Activated CD4-positive, alpha-beta T cell treated with anti-CD3 and anti-CD28 coated beads, Interleukin-10, Interleukin-2, amounts not matched to agents 100 ng/mL and 50 ng/mL, durations not matched to agents 16 hours and 8 hours (primary cell): Measurements from ENCODE around the gene ARSK.

Source experiments
- DNase-seq: peaks from one replicate; pipeline ENCODE4 v3.0.0-alpha.2; 2020

The ARSK gene, protein sequence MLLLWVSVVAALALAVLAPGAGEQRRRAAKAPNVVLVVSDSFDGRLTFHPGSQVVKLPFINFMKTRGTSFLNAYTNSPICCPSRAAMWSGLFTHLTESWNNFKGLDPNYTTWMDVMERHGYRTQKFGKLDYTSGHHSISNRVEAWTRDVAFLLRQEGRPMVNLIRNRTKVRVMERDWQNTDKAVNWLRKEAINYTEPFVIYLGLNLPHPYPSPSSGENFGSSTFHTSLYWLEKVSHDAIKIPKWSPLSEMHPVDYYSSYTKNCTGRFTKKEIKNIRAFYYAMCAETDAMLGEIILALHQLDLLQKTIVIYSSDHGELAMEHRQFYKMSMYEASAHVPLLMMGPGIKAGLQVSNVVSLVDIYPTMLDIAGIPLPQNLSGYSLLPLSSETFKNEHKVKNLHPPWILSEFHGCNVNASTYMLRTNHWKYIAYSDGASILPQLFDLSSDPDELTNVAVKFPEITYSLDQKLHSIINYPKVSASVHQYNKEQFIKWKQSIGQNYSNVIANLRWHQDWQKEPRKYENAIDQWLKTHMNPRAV

DNA sequence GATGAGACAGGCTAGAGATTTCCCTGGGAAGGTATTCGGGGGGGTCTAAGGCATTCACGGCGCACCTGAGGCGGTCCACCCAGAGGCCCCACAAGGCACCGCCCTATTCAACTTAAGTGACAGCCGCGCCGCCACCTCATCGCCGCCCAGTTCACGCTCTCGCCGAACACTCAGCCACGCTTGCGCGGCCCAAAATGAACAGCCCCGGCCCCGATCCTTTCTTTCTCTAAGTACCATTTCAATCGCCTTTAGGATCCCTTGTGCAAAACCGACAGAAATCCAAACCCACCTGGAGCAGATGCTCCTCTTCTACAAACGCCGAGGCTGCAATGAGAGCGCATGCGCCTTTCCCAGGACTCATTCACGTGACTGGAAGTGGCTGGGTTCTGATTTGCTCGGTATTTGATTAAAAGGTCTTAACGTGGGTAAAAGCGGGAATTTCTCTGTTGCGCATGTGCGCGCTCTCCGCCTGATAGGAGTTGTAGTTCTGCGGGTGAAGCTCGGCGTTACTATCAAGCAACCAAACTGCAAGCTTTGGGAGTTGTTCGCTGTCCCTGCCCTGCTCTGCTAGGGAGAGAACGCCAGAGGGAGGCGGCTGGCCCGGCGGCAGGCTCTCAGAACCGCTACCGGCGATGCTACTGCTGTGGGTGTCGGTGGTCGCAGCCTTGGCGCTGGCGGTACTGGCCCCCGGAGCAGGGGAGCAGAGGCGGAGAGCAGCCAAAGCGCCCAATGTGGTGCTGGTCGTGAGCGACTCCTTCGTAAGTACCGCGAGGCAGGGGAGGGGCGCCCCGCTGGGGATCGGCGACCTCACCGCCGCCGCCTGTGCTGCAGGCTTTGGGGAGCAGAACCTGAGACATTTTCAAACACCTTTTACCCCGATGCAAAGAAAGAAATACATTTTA lies at the start of gene ARSK, which contains the start of gene SKIC3:
Gene ARSK, plus strand, starts transcription at position 455 of the 902 bp plus-strand sequence. Its CDS starts 178 bp downstream, at position 633.
Gene SKIC3, minus strand, starts transcription at position 331 of the 902 bp plus-strand sequence. CDS start 7,827 bp downstream, outside the sequence.
- peak; percentile 97 for DNase-seq

DNA sequence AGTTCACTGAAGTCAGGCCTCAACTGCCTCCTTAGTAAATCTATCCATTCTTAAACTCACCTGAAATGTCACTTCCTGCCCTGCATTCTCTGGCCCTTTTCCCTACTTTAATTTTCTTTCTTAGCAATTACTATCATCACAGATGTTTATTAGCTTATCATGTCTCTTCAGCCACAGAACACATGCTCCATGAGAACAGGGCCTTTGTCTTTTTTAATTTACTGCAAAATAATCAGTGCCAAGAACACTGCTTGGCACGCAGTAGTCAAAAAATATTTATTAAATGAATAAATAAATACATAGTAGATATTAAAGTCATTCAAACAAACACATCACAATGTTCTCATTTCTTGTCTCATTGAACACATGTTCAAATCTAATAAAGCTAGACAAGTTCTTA lies 46.4 kb upstream of the ARSK start:
- DNase-seq, result no peak

DNA sequence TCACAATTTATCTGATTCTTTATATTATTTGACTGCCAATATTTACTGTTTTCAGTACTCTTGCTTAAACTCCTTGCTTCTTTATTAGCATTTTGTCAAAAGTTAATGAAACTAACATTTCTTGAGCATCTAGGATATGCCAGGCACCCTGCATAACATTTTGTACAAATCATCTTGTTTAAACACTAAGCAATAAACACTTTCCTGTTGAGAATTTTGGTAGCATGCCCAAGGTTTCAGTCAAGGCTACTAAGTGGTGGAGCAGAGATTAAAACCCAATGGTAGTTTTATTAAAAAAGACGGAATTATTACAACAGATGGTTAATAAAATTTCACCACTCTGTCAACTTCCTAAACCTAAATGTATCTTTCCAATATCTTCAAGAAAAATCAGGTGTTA lies 43.3 kb upstream of the ARSK start:
- DNase-seq, result no peak

DNA sequence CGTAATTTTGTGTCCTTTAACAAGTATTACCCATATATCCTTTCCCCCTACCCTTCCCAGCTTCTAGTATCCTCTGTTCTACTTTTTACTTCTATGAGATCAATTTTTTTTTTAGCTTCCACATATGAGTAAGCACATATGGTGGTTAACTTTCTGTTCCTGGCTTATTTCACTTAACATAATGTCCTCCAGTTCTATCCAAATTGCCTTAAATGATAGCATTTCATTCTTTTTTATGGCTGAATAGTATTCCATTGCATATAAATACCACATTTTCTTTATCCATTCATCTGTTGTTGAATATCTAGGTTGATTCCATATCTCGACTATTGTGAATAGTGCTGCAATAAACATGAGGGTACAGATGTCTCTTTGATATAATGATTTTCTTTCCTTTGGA lies 36.5 kb upstream of the ARSK start:
- no peak for DNase-seq

DNA sequence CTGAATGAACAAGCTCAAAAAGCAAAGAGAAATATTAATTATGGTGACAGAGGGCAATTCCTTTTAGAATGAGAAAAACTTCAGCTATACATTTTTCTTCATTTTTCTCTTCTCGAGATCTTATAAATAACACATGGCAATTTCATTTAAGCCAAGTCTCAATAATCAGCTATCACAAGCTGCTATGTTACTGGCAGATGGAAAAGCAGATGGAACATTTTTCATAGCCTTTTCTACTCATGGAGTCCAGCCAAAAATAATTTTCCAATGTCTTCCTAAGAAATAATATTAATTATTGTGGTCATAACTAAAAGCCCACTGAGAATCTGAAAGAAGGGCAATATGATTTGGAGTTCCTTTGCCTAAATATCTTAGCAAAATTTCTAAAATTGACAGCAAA lies 35.8 kb upstream of the ARSK start:
- DNase-seq, result no peak

DNA sequence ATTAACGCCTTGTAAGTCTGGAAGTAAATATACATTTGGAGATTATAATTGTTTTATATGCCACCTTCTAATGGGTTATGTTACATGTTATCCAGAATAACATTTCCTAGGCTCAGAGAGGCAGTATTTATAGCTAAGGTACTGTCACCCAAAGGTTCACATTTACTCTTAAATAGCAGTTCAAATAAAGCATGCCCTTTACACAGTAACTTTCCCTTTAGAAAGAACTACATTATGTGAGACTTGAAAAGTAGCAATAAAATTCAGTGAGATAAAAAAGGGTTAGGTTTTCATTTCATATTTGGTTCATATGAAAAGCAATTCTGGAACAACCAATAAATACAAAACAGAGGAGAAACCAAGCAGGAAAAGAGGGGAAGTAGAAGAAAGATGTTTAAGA lies 35.2 kb upstream of the ARSK start:
- DNase-seq, result no peak

DNA sequence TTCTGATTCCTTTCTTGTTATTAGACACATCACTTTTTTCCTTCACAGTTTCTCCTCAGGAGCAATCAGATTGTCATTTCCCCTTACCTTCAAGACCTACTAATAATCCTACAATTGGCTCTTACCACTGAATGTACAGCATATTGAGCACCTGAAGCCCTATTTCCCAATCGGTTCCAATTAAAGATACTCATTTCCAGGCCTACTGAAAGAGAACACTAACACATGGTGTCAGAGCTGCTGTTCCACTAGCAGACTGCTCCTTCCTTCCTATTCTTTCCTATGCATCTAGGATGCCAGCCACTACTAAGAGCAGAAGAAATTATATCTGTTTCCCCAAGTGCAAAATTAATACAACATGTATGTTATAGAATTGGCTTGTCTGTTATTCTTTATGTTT lies 34.7 kb upstream of the ARSK start:
- DNase-seq, result no peak

DNA sequence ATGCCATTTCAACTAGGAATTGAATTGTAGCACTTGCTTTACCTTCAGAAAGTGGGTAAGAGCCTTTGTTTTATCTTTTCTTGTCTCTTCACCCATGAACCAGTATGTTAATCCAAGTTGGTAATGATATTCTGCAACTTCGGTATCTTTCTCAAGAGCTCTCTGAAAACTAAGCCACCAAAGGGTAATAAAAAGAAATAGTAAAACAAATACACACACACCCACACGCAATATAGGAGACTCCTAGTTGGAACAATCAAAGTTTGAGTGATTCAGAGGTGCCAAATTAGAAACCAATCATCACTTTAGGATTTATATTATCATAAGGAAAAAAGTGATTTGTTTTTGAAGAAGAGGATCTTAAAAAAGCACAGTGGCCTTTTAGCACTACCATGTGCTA lies 30.5 kb upstream of the ARSK start:
- DNase-seq, result no peak

DNA sequence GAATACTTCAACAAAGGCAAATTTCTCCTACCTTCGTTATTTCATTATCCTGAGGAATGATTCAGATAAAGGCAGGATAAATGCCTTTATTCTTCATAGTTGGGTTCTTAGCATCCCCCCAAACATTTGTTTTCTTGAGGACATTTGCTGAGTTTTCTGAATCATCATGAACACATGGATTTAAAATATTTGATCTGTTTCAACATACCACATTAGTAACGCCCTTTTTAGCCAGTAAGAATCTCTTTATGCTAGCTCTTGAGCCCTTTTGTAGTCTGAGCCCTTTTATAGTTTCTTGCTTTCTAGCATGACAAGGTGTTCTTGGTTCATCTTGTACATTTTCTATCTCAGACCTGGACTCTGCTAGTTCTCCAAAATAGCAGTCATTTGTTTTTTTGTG lies 28.0 kb upstream of the ARSK start:
- DNase-seq, result no peak

DNA sequence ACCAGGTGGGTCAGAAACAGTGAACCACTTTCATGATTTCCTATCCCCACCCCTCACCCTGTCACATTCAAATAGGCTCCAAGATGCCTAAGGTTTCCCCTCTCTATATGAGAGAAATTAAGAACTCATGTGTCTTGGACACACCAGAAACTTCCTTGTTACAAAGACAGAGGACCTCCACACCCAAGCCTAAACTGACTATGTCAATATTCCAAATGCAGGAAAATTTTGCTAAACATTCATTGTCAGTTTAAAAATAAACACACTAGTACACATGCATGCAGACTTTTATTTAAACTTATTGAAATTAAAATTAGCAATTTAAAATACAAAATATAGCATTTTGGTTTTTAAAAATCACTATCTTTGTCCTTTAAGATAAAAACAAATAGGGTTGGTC lies 26.3 kb upstream of the ARSK start:
- DNase-seq, result no peak

DNA sequence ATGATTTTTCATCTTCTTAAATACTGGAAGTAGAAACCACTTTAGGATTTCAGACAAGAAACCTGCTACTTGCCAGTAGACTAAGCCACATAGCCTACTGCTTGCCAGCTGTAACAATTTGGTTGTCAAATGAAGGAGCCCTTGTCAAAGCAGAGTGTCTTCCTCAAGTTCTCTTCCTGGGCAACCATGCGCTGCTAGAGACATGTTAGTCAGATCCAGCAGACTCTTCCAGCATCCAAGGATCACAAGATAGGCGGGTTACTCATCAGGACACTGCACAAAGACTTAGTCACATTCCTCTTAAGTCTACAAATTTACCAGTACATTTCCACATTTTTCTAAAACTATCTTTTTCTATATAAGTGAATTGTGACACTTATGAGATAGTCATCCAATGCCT lies 24.5 kb upstream of the ARSK start:
- DNase-seq, result no peak

DNA sequence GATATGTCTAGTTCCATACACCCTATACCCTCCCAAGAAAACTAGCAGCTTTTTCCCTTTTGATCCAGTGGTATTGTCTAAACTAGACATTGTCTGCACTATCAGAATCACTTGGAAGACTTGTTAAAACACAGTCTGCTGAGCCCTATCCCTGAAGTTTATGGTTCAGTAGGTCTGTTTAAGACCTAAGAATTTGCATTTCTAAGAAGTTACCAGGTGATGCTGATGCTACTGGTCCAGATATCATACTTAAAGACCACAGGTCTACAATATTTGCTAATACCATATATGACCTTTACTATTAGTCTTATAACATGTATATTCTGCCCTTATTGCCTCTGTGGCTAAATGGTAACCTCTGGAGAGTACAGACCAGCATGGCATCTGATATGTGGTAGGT lies 23.4 kb upstream of the ARSK start:
- DNase-seq, result no peak

DNA sequence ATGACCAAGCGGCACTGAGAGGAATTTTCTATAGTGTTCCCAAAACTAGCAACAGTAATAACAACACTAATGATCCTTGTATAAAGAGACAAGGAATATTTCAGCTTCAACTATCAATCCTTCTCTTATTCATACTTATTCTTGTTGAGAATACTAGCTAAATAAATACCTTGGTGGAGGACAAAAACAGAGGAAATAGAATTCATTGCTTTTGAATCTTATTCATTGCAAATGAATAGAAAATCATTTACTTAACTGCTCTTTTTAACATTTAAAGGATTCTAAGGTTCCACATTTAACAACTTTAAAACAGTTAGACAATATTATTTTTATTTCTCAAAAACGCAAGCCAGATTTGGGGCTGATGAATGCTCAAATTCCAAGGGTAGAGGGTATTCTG lies 22.5 kb upstream of the ARSK start:
- no peak for DNase-seq

DNA sequence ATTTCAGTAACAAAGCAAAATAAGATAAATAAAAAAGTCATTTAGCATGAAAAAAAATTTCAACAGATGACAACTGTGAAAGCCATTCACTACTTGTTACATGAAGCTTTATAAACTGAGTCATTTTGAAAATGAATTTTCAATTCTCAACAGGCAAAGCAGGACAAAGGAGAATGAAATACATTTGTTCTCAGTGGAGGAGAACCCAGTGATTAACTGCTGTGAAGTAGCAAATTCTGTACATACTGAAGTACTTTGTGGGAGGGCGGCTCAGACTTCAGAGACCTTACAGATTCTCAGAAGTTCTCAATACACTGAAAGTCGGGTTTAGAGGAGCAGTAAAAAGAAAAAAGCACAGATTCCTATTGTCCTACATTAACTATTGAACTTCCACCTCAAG lies 21.8 kb upstream of the ARSK start:
- peak; percentile 17 for DNase-seq

DNA sequence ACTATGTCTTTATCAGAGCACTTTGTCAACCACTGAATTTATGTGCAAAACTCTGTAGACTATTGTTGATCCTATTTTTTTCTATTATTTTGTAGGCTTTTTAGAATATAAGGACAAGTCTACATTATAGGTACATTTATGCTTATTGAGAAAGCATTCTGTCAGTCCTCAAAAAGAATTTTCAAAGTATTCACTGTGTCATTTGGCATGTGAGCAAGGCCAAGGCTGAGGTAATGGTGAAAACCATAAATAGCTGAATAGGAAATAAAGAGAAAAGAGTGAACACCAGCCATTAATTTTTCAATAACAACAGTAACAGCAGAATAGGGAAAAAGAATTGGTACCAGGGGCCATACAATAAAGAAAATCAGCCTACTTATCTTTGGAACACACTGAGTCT lies 21.1 kb upstream of the ARSK start:
- DNase-seq, result no peak

DNA sequence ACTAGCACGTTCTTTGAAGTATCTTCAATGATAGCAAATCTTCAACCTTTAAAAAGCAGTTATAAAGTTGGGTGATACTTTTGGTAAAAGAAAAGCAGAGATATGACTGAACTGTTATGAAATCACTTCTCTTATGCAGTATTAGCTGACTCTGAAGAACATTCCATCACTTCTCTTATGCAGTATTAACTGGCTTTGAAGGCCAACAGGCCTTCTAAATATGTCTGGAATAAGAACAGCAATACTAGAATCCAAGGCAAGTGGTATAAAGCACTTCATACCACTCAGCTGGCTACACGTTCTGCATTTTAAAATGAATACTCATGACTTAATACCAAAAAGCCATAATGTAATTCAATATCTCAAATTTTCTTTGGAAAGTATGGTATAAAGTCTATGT lies 17.4 kb upstream of the ARSK start:
- DNase-seq, result no peak

DNA sequence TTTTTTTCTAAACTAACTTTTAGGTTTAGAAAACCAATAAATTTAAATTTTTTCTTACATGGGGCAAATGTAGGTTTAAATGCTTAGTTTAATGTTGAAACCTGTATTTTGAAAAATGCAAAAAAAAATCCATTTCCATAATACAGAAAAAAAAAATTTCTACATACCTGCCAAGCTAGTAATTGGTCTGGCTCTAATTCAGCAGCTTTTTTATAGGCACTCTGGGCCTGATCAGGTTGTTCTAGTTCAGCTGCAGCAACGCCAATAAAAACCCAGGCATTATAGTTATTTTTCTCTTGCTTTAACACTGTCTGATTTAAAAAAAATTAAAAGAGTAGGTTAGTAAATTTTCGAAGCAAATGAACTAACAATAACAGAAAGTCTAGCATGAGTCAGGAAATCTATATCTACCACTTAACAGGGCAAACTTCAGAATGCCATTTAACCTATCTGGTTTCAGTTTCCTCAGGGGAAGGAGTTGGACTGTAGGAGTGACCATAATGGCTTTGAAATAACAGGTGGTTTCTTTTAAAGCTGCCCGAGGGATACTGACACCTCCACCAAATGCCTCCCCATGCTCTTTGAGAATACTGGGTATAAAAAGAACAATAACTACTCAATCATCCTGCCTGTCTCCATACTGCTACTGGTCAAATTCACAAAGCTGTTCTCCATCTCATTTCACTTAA lies 11.7 kb upstream of the ARSK start:
- no peak for DNase-seq

DNA sequence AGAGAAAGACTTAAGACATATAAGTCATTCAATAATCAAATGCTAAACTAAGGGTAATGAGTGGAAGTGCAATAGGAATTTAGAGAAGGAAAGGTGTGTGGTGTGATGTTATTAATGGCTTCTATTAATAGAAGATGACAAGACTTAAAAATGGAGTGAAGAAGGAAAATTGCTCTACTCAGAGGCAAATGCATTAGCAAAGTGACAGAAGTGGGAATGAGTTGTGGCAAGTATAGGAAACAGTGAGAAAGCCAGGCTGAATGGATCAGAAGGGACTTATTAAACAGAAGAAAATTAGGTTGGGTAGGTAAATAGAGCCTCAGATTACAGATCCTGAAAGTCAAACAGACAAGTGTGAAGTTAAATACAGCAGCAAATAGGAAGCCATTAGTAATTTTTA lies 5.9 kb upstream of the ARSK start:
- no peak for DNase-seq

DNA sequence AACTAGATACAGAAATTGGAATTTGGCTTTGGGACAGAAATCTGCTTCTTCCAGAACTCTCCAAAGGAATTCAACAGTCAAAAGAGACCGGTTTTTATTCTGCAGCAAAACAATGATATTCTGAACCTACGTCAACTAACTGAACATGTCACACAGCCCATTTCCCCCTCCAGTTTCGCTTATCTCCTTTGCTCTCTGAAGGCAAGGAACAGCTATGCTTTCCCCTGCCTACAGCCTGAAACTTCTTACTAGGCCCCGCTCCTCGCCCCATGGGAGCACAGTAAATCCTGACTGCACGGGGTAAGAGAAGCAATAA lies 612 bp upstream of the ARSK start:
- no peak for DNase-seq

DNA sequence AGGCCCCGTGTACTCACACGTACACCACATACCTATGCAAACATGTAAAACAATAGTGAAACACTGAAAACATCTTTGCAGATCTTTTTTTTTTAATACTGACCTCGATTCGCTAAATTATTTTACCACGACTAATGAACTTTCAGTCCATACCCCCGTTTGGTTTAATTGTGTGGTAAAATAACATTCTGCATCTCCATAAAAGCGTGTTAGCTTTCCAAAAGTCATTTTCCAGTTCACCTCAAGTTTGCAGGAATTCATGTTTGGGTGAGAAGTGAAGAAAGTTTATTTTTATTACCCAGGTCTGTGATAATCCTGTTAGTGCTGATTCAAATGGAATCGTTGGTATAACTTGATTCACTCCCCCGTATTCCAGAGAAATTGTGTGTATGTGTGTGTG lies 652 bp downstream of the ARSK start:
- DNase-seq, result no peak

DNA sequence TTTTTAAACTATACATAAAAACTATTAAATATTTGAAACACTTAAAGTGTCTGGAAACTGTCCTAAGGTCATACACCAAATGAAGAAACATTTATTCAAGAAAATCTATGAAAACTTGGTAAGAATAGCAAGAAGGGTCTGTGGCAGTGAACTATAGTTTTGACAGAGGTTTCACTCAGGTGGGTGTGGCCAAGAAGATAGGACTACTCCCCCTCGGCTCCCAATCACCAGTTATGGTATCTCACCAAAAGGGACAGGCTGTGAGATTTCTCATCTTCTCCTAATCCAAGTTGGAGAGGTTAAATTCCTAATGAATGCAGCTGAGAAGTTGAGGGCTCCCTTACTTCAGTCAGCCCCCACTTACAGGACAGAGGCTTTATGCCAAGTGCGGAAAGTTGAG lies 2.9 kb downstream of the ARSK start:
- DNase-seq, result no peak

DNA sequence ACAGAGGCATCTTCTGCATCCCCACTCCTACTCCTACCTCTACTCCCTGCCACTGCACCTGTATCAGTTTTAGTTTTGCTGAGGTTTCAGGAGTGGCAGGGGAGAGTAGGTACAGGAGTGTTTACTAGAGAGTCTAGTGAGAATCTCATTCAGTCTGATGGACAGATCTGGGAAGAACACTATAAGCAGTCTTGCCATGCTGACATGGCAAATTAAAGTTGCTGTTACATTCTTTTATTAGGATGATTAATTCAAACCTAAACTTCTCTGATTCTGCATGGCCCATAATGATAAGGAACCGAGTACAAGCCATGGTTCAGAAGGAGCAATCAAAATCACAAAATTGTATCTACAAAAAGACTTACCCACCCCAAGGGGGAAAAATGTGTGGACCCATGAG lies 7.4 kb downstream of the ARSK start:
- no peak for DNase-seq

DNA sequence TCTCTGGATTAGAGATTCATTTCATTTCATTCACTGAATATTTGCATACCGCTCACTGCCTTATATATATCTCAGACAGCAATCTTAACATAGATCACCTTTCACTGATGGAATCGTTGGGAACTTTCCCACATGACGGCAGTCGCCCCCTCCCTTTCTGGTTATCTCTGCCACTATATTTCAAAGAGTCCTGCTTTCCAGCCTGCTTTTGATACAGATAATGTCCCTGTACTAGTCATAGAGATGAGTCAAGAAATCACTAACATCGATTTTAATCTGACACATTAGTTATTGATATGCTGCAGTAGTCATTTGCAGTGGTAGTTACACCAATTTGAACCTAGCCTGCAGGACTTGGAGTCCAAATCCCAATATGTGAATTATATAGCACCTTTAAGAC lies 8.5 kb downstream of the ARSK start:
- no peak for DNase-seq
